Stomach (tissue), 4 donors: ENCODE data around the gene CERS2.

ENCODE experiments used
- EP300 ChIP-seq: sonication (generic); formaldehyde crosslinking; IDR thresholded peaks from one replicate; pipeline ENCODE4 v1.6.1; 2017; ENCODE audit warnings: antibody characterized with exemption
- POLR2A ChIP-seq, 4 donors: fragments of 450-650 bp; IDR thresholded peaks; one replicate each; pipeline ENCODE4 v1.6.1; 2016; ENCODE audit warnings: antibody characterized with exemption in 4 of 4, control low read depth in 2 of 4, mild to moderate bottlenecking in 1 of 4, moderate library complexity in 1 of 4
- POLR2AphosphoS5 ChIP-seq, 3 donors: sonication (generic); formaldehyde crosslinking; IDR thresholded peaks; one replicate each; pipeline ENCODE4 v1.6.1; 2016; ENCODE audit warnings: antibody characterized with exemption in 3 of 3
- TF ChIP-seq, protein P1 (sequence below), 7 experiments: fragments of 450-650 bp in 4 of 7; fragments of 200-600 bp in 3 of 7; sonication (generic) in 3 of 7; IDR thresholded peaks; one replicate each; pipeline ENCODE4 v1.5.1; 2016 to 2019; ENCODE audit warnings: antibody characterized with exemption in 7 of 7, control low read depth in 2 of 7, mild to moderate bottlenecking in 1 of 7

DNA sequence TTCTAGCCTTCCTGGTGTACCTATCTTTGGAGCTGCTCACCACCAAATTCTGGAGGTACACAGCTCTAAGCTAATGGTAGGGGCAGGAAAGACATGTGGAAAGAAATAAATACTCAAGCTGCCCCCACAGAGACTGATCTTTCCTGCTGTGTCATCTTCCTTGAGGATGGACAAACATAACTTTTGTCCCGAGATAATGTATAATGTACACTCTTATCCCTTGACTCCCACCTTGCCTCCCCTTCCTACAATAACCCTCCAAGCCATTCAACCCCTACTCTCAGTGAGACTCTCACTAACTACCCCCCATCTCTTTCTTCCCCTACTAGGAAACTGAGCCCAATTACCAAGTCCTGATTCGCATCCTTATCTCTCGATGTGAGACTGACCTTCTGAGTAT, 19.6 kb upstream of the CERS2 start:
- TF ChIP-seq POLR2AphosphoS5 (IDR thresholded peaks at IDR 0.05), result no peak
- TF ChIP-seq, protein P1, sequence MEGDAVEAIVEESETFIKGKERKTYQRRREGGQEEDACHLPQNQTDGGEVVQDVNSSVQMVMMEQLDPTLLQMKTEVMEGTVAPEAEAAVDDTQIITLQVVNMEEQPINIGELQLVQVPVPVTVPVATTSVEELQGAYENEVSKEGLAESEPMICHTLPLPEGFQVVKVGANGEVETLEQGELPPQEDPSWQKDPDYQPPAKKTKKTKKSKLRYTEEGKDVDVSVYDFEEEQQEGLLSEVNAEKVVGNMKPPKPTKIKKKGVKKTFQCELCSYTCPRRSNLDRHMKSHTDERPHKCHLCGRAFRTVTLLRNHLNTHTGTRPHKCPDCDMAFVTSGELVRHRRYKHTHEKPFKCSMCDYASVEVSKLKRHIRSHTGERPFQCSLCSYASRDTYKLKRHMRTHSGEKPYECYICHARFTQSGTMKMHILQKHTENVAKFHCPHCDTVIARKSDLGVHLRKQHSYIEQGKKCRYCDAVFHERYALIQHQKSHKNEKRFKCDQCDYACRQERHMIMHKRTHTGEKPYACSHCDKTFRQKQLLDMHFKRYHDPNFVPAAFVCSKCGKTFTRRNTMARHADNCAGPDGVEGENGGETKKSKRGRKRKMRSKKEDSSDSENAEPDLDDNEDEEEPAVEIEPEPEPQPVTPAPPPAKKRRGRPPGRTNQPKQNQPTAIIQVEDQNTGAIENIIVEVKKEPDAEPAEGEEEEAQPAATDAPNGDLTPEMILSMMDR (IDR thresholded peaks at IDR 0.05), result no peak
- TF ChIP-seq POLR2A (IDR thresholded peaks at IDR 0.05), result no peak
- no peak for TF ChIP-seq EP300
